HG03432 (cell line): Measurements from ENCODE around the gene BANF2.
"Not testable (repeated sequence)": the region's sequence is repeated elsewhere in the genome, so short reads cannot be mapped to it uniquely, and the experiment has no call there.

ENCODE experiments used
- ATAC-seq: cut with Tn5 transposase; IDR thresholded peaks from one replicate; pipeline ENCODE4 v1.9.1; 2021; ENCODE audit warnings: mild to moderate bottlenecking, moderate library complexity; ENCODE audit not compliant: unreplicated experiment

The BANF2 gene

DNA sequence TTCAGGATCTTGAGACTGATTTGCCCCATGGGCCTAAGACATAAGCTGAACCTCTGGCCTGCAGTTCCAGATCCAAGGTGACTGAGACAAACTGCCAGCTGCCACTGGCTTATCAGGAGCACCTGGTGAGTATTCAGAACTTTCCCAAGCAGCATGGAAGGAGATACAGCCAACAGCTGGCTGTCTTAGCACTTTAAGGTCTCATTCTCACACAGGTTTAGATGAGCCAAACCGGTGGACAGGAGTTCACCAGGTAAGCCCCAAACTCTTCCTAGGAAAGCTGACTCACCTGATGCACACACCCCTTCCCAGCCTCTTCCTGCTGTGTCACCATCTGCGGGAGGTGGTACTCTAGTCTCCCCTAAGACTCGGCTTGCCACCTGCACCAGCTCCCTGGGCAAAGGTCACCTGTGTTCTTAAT is at the start of gene BANF2:
Gene BANF2 (plus strand): TSS at position 36 of the 421 bp plus-strand sequence. CDS start 25,060 bp downstream, outside the sequence.
- ATAC-seq = no peak

DNA sequence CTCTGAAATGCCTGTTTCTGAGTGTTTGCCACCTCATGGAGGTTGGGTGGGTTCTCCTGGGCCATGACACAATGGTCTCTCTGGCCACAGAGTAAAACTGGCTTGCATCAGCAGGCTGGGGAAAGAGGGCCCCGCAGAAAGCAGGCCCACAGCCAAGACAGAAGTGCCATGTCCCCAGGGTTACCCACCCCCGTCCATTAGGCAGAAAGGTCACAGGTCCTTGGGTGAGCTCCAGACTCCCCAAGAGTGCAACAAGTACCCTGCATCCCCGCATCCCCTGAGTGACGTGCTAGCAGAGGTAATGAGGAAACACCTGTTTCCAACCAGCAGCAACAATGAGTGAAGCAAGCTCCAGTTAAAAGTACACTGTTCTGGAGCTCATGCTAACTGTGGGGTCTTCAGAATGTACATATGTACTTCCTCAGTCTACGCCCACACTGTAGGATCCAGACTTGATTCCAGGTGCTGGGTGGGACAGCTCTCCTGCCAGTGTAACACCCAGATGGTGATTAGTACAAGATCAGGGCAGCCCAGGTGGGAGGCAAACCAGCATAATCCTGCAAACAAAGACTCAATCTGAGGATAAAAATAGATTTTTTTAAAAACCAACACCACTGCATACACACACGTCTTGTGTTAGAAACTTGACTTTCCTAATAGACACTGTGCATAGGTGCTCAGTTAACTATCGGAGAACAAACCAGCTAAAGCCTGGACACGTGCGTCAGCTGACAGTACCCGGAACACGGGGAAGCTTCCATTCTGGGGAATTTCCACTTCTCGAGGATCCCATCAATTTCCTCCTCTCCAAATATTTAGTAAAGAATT is 49.3 kb upstream of the BANF2 start:
- ATAC-seq = no peak

DNA sequence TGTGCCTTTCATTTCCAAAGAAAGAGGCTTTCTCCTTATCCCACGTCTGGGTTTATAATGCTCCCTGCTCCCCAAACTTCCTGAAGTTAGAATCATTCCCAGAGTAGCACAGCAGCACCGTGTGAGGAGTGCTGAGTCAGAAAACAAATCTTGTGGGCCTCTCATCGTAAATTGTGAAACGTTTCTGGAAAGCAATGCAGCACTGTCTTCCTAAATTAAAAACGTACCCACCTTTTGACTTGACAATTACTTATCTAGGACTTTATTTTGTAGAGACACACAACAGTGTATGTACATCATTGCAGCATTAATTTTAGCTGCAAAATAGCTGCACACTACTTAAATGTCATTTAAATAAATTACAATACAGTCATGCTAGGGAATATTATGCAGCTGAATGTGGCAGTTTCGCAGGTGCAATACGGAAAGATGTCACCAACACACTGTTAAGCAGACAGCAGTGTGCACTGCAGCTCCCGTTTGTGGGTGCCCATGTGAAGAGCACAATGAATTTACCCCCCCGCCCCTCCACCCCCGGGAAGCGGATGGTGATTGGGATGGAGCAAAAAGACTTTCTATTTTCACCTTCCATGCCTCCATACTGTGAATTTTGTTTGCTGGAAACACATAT is 48.5 kb upstream of the BANF2 start:
- no peak for ATAC-seq

DNA sequence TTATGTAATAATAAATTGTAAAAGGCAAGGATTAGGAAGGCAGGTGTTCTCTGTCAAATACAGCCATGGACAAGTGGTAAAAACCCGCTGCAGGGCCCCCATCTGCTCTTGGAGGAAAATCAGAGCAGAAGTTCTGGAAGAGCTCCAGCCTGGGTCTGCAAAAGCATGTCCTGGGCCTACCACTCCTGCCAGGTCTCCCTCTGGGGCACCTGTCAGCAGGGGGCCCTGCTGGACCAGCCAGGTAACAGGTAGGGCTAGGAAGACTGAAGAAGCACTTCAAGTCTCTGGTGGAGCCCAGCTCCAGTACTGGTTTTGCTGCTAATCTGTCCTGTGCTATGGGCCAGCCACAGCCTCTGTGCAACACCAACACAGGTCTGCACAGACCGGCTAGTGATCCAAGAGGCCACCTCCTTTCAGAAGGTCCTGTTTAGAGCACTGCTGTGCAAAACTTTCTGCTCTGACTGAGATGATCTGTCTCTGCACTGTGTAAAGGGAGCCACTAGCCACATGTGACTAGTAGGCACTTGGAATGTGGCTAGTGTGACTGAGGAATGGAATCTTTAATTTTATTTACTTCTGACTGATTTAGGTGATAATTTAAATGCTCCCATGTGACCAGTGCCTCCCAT is 47.9 kb upstream of the BANF2 start:
- ATAC-seq = no peak

DNA sequence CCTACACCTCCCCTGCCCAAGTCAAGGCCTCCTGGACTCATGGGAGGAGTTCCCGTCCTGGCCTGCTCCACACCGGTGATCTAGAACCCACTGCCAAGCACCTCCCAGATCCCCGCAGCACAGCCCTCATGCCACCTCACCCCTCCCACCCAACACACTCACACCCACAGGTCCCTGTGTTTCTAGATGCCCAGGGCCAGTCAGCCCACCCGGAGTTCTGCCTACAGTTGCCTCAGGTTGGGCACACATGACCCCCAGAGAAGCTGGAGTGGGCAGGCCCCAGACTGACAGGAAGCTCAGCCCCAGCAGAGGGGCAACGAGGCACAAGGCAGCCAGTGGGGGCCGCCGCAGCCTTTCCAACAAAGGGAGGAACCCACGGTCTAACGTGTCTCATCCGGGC is 47.4 kb upstream of the BANF2 start:
- ATAC-seq = no peak

DNA sequence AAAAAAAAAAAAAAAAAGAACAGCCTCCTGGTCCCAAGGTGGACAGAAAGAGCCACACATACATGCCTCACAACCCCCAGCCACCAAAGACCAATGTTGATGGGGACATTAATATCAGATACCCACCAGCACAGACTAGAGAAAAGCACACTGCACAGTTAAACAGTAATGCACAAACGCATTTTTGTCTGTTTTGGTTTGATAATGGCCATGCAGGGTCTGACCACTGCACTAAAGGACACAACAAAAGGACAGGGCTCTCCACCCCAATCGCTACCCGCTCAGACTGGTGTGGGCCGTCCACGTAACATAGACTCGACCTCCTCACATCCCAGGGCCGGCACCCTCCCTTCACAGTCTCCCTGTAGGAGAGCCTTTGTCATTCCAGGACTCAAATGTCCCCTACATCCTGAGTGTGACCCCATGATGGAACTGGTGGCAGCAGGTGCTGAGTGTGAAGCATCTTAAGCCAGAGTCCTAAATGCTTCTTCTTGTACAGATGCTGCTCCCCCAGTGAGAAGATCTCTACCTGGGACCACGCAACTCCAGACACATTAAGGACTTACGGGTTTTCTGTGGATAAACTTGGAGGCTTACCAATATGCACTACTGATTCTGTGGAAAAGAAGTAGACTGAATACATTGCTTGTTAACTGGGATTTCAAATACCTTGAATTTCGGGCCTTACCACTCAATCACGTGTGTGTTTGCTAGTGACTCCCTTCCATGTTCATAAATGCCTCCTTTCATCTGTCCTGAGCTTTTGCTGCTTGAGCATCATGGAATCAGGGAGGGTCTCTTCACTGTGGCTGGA is 45.7 kb upstream of the BANF2 start:
- no peak for ATAC-seq

DNA sequence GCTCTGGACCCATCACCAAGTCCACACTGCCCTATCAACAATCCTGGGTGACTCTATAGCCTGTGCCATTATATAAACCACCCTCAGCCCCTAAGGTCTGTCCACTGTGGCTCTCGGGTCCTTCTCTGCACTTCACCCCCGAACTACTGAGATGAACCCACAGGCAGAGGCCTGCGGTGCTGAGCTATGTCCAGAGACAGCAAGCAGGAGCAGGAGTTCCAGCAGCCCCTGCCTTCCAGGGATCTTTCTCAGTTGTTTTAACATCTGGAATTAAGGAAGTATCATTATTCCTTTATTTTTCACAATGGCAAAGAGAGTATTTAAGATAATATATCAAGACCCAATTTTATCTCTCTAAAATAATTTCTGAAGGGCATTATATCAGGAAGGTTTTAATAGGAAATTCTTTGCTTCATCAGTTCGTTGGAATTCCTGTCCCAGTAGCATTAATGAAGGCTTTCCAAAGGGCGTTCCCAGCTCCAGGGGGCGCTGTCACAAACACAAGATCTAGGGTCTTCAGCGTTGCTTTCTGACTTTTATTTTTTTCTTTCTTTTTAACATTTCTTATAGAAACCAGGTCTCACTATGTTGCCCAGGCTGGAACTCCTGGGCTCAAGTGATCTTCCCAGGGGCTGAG is 45.0 kb upstream of the BANF2 start:
- ATAC-seq = no peak

DNA sequence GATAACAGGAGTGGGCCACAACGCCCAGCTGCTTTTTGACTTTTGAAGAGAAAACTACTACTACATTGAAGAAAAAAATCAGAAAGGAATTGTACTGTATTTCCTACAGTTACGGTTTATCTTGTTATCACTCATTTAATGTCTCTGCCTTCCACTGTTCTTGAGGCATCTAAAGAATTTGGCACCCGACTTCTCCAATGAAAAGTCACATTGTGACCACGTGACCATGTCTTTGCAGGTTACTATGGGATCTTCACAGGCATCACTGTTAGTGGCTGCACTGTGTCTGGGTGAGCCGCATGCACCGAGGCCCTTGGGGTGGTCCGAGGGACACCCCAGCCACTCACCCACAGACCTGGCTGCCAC is 44.5 kb upstream of the BANF2 start:
- no peak for ATAC-seq

DNA sequence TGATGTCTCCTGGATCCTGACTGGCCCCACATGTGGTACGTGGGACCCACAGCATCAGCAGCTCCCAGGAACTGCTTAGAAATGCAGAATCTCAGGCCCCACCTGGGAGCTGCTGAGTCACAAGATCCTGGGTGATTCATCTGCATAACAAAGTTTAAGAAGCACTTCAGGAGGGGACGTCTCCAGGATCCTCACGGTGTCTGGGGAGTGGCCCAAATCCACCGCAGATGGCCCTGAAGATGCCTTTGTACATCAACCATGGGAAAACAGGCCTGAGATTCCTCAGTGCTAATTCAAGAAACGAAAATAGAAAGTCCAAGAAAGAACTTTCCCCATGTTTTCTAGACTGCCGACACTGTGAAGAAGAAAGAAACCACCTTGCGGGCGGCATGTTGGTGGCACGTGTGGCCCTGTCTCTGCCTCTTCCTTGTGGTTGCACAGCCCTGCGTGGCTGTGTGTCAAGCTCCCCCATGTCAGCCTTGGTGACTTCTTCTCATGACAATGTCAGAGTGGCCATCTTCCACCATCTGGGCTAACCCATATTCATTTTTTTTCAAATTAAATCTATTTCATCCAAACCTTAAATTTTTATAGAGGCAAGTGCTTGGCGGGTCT is 43.8 kb upstream of the BANF2 start:
- no peak for ATAC-seq

DNA sequence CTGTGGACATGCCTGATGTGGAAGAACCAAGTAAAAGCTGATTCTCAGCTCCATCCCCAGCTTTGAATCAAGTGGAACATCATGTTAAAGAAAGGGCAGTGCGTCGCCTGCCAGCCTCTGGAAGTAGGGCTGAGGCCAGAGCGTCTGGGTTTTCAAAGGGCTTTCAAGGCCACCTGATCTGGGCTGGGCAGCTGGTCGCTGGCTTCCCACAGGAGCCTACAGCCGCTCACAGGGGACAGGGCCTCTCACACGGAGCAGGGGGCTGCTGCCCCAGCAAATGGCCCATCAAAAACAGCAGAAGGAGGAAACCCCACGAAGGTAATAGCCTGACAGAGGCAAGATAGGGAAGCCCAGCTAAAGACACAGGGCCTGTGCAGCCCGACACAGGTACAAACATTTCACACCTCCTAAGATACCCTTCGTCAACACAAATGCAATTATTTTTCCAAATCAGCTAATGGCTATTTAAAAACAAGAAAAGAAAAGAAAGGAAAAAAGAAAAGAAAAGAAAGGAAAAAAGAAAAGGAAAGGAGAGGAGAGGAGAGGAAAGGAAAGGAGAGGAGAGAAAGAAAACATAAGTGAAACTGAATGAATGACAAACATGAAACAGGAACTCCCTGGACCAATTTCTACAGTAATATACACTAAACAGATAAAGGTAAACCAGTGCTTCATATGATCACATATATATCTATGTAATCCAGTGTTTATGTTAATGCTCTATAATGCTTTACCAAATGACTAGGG is 42.5 kb upstream of the BANF2 start:
- ATAC-seq = no peak

DNA sequence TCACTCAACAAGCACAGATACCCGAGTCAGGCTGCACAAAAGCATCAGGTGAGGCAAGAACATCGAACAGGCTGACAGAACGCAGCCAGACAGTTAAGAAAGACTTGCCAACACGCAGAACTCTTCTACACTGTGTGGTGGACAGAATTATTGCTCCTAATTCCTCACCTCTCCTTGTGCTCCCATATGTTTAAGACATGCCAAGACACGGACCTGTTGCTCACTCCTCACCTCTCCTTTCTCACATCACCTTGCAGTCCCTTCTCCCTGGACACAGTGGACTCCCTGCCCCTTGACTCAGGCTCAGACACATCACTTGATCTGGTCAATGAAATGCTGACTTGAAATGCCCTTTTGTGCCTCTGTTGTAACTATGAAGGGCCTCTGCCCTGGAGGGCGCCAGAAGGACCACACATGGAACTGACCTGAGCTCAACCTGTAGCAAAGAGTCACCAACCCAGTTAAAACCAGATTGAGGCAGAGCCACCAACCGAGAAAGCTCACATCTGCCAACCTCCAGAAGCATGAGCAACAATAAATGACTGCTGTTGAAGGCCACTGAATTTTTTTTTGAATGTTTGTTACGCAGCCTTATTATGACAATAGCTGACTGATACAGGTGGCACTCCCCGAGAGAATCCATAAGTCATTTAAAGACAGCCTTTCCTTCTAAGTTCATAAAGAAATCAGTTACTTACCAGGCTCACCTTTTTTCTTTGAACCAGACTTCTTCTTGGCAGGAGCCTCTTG is 41.7 kb upstream of the BANF2 start:
- no peak for ATAC-seq

DNA sequence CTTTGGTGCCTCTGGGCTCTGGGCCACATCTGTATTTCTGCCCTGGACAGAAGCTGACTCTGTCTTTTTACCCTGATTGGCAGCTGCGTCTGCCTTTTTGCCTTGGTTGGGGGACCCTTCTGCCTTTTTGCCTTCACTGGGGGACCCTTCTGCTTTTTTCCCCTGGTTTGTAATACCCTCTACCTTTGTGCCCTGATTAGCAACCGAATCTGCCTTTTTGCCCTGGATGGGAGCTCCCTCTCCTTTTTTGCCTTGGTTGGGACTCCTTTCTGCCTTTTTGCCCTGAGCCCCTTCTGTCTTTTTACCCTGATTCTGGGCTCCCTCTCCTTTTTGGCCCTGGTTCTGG is 41.1 kb upstream of the BANF2 start:
- no peak for ATAC-seq

DNA sequence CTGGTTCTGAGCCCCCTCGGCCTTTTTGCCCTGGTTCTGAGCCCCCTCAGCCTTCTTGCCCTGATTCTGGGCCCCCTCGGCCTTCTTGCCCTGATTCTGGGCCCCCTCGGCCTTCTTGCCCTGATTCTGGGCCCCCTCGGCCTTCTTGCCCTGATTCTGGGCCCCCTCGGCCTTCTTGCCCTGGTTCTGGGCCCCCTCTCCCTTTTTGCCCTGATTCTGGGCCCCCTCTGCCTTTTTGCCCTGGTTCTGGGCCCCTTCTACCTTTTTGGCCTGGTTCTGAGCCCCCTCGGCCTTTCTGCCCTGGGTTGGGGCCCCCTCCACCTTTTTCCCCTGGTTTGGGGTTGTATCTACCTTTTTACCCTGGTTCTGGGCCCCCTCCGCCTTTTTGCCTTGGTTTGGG is 40.4 kb upstream of the BANF2 start:
- not testable (repeated sequence) for ATAC-seq

DNA sequence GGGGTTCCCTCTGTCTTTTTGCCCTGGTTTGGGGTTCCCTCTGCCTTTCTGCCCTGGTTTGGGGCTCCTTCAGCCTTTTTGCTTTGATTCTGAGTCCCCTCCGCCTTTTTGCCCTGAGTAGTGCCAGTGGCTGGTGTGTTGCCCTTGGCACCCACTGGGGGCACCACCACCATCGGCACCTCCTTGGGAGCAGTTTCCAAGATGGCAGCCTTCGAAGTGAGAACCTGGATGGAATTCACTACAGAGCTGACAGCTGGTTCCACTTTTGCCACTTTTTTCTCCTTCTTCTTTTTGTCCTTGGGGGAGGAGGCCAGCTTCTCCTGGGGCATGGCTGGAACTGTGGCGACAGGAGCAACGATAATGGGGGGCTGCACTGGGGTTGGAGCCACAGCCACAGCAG is 40.0 kb upstream of the BANF2 start:
- ATAC-seq = no peak

DNA sequence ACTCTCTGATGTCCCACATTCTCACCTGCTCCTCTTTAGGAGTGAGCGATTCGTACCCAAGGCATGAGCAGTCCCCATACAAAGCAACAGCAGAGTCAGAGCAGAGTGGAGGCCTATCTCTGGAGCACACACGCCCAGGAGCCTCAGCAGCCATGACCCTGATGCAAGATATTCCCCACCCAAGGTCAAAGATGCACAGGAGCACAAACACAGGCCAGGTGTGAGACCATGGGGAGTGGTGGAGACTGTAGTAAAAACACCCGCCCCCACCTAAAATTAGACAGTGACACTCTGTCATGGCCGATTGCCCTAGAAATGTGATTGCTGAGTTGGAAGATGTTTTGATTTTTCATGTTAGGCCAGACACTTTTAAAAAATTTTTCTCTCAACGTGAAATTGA is 39.1 kb upstream of the BANF2 start:
- no peak for ATAC-seq

DNA sequence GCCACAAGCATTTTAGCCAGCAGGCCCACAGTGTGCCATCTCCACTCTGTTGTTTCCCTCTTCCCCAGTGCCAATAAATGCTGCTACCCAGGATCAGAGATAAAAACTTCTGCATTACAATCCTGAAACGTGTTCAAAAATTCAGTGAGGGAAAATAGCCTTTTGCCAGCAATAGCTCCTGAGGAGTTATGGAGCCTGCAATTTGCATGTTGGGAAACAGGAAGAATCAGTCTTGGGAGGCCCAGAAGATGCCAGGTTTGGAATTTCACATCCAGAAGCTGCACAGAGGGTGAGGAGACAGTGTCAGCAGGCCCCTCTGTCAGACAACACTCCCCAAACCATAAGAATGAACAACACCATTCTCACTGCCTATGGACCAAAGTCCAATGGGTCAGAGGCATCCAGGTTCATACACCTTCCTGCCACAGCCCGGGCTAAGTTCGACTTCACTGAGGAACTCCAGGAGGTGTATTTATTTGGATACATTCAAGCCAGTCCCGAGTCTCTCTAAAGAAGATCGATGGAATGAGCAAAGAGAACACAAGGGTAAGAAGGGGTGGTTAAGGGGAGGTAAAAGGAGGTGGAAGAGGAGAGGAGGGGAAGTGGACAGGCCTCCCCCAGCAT is 38.5 kb upstream of the BANF2 start:
- ATAC-seq = no peak

DNA sequence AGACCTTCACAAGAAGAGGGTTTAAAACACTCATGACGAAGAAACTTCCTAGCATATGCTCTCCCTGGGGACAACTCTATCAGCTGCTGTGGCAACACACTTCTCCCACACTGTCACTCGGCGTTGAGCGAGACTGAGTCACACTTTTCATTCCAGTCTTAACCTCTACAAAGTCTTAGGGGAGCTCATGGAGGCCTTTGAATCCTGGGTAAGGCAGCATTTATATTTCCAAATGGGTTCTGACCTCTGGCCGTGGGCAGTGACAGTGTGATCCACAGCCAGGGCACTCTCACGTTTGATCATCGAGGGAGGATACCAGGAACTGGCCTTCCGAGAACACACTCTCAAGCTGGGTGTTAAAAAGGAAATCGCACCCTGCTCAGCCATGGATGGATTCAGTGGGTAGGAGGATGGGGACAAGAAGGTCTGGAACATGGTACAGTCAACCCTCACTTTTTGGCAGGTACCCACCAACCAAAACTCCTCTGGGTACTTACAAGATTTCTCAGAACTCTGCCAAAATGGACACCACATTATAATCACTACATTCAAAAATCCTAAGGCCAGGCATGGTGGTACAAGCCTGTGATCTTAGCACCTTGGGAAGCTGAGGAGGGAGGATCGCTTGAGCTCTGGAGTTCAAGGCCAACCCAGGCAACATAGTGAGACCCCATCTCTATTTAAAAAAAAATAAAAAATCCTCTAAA is 37.3 kb upstream of the BANF2 start:
- peak; percentile 71 for ATAC-seq

DNA sequence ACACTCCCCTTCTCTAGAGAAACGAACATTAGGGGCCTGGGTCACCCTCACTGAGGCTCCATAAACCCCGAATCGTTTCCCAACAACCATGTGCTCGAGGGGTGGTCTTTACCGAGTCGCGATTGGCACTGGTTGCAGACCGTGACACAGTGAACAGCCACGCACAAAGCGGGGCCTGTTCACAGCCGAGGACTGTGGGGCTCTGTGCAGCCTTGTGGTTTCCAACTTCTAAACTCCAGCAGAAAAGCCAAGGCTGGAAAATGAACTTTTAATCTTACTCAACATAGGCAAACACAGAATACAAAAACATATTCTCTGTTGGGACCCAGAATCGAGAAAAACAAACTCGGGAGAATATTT is 36.7 kb upstream of the BANF2 start:
- no peak for ATAC-seq
